Stimulated activated CD8-positive, alpha-beta memory T cell treated with anti-CD3 and anti-CD28 coated beads, Interleukin-12 subunit alpha, Interleukin-12 subunit beta, amount 100 ng/mL, for 24 hours (primary cell): Measurements from ENCODE around the gene RASSF8.

ENCODE experiments used
- DNase-seq: peaks from one replicate; pipeline ENCODE4 v3.0.0-alpha.2; 2020; ENCODE audit errors: extremely low read depth

Gene RASSF8

DNA sequence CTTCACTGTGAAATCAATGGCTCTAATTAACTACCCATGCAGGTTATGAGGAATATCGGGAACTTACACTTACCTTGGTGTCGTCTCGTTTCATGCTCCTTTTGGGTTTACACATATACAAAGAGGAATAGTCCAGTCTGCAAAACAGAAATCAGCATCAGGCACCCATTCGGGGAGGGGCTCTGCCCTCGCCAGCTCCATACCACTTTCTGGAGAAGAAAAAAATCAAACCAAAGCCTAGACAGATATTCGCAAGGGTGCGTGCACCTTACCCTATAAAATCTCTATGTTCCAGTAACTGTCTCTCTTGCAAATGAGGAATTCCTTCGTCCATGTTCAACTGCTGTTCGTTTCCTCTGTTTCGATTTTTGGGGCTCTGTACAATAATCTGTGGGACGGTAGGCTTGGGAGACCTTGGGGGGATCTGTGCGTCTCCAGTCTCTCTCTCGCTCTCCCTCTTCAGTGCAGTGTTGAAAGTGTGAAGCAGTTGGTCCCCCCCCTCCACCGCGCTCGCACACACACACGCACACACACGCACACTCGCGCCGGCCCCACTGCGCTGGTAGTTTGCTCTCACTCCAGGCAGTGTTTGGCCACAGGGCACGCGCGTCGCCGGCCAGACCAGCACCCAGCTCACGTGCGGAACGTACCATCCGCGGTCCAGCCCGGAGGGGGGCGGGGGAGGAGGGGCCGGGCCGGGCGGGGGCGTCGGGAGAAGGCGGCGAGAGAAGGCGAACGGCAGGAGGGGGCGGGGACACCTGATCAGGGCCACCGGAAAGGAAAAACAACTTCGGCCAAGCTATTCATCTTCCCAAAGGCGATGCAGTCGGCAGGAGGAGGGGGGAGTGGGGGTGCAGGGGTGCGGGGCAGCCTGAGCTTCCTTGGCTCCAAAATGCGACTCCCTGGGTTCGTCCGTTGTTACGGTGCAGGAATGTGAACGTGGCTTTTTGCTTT is 166.2 kb downstream of the RASSF8 start, which contains the start of gene BHLHE41:
BHLHE41 (minus strand) TSS at position 592 of the 954 bp plus-strand sequence; CDS start at position 334, 258 bp downstream.
- no peak for DNase-seq

DNA sequence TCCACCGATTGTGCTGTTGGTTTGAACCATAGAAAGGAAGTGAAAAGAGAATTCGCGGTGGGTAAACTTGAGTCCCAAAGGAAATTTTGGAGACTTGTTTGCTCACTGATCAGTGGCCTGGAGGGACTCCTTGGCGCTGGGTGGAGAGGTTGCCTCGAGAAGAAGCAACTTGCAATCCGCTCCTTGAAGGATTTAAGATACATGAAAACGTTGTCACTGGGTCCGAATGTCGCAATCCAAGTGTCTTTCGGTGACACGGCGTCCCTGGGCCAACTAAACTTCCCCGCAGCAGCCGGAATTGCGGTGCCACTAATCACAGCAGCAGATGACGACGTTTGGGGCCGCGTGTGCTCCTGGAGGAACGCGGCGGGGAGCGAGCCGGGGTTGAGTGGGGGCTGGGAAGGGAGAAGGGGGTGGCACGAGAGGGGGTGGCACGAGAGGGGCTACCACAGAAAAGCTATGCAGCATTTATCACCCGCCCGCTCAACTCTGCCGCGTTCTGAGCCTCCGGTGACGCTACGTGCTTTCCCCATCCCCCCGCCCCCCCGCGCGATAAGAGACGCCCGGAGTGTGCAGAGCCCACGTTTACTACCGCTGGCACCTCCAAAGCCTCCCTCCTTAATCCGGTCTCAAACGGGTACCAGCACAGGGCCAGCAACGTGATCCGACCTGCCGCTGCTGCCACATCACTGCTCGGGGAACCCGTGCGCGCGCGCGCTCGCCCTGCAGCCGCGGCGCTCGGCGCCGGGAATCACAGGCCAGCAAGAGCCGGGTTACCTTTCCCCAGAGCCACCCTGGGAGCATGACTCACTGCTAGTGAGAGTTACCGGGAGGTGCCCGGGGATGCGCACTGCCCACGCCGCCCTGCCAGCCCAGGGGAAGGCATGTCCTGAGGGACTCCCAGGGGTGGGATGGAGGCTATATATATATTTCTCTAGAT is 167.2 kb downstream of the RASSF8 start:
- no peak for DNase-seq

DNA sequence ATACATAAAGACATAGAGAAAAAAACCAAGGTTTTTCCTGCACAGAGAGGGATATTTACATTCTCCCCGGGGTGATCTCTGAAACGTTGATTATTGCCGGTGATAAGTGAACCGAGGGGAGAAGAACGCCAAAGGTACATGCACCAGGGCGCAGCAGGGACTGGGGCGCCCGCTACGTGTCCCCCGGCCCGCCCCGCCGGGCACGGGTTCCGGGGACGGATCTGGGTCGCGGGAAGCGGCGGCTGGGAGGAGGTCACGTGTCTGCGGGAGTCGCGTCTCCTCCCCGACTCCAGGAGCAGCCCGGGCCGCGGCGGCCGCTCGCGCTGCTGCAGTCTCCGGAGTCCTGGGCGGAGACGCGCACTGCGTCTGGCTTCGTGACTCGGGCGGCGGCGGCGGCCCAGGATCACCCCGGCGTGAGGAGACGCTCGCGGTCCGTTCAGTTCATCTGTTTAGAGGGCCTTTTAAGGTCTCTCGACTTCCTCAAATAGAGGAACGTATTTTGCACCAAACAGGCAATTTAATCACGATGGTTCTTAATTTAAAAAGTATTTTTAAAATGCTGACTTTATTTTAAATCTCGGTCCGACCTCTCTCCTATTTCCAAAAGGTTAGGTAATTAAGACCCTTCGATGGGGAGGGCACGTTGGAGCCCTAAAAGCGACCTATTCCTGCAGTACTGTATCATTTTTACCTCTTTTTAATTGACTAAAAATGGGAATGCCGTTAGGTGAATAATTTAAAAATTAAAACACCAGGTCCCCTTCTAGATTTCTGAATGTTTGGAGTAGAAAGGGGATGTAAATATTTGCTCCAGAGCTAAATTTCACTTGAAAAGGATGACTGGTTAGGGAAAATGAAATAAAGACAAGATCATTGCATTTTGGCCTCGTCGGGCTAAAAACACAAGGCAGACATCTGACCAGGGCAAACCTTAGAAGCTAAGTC is 168.1 kb downstream of the RASSF8 start:
- no peak for DNase-seq

DNA sequence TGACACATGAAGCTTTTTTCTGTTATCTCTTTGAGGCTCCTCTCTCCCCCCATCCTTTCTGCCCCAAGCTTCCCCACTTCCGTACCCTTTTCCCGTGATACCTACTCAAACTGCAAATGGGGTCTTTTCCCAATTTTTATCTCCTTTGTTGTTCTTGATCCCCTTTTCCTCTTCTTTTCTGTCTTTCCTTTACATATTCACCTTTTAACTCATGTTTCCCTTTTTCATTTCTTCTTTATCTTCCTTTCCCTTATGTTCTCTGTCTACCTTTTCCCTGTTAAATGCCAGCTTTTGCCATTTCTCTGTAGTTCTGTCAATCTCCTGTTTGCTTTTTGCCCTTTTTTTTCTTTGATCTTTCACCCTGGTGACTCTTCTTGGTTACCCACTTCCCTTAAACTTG is 168.9 kb downstream of the RASSF8 start:
- DNase-seq: no peak

DNA sequence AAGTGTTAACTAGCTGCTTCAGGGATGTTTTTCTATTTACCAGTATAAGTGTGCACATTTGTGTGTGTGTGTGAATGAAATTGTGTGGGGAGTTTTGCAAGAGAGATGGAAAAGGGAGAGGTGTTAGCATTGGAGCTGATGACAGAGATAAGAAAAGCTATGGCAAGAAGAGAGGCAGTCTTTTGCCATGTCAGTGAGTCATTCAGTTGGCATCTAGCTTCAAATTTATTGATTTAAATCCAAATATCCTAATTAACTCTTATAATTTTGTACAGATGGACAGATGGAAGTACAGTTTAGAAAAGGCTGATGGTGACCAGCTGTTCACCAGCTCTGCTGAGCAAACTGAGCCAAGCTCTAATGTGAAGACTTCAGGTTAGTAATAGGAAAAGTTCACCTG is 169.7 kb downstream of the RASSF8 start:
- DNase-seq: no peak
